GM12873 (cell line): ENCODE measurements around the gene CNIH2.

Source experiments
- TF ChIP-seq, protein P1 (sequence below): IDR thresholded peaks from 2 replicates; pipeline ENCODE4 v1.5.1; 2012; ENCODE audit warnings: low read depth, mild to moderate bottlenecking, moderate library complexity, low read length, control low read depth; ENCODE audit not compliant: insufficient read depth; ENCODE audit errors: missing control alignments

CNIH2 gene

DNA sequence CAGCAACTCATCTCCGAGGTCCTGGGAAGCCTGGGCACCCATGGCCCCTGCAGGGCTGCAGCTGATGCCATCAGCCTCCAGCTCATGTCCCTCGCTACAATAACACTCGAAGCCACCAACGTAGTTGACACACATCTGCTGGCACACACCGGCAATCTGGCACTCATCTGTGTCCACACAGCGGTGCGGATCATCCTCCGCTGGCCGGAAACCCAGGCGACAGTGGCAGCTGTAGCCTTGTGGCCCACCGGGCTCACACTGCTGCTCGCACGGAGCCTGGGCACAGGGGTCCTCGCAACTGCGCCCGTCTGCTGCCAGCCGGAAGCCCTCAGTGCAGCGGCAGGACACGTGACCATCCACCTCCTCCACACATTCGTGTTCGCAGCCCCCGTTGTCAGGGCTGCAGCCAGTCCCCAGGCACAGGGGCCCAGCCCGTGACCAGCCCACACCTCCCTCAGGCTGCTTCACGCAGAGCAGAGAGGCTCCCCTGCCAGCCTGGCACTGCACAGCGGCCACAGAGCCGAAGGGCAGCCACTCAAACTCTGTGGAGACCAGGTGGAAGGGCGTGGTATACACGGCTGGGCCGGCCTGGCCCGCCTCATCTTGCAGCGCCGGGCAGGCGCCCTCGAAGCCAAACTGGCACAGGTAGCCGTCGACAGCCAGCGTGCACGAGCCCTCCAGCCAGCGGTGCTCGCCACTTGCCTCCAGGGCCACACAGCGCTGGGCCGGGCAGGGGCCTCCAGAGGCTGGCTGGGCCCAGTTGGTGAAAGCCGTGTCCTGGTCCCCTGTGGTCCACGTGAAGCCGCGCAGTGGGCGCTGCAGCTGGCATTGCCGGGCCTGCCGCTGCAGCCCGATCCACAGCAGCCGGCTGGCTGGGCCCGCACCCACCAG, 38.2 kb downstream of the CNIH2 start:
- TF ChIP-seq, protein P1, sequence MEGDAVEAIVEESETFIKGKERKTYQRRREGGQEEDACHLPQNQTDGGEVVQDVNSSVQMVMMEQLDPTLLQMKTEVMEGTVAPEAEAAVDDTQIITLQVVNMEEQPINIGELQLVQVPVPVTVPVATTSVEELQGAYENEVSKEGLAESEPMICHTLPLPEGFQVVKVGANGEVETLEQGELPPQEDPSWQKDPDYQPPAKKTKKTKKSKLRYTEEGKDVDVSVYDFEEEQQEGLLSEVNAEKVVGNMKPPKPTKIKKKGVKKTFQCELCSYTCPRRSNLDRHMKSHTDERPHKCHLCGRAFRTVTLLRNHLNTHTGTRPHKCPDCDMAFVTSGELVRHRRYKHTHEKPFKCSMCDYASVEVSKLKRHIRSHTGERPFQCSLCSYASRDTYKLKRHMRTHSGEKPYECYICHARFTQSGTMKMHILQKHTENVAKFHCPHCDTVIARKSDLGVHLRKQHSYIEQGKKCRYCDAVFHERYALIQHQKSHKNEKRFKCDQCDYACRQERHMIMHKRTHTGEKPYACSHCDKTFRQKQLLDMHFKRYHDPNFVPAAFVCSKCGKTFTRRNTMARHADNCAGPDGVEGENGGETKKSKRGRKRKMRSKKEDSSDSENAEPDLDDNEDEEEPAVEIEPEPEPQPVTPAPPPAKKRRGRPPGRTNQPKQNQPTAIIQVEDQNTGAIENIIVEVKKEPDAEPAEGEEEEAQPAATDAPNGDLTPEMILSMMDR, result no peak

DNA sequence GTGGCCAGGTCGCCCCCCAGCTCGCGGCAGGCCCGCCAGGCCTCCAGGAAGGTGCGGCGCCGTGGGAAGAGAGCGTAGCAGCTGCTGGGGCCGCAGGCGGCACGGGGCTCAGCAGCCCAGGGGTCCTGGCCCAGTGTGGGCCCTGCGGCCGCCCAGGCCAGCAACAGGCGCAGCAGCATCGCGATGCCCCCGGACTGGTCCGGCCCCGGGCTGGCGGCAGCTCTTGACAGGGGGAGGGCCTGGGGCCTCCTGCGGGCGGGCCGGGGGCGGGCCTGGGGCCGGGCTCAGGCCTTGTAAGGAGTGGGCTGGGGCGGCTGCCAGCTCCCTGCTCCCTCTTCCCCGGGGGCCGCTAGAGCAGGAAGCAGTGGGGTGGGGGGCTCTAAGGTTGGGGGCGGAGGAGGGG, 38.9 kb downstream of the CNIH2 start, which contains the start of gene CD248:
CD248 (minus strand) TSS at position 196 of the 403 bp plus-strand sequence; CDS start at position 179, 17 bp downstream.
- TF ChIP-seq, protein P1, result no peak

DNA sequence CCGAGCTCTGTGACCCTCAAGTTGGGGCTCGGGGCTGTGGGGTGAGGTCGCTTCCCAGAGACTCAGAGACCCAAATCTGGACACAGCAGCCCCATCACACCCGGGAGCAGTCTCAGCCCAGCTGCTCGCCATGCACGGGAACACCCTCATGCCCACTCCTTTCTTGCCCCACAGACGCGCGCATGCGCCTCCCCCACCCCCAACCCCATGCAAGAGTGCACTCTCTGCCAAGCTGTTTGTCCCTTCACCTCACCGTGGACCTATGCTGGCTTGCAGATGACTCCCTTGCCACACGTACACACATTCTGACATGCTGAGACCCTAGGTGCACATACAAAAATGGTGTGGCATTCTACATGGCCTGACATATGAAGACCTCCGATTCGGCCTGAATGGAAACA, 39.3 kb downstream of the CNIH2 start:
- TF ChIP-seq, protein P1, result no peak

DNA sequence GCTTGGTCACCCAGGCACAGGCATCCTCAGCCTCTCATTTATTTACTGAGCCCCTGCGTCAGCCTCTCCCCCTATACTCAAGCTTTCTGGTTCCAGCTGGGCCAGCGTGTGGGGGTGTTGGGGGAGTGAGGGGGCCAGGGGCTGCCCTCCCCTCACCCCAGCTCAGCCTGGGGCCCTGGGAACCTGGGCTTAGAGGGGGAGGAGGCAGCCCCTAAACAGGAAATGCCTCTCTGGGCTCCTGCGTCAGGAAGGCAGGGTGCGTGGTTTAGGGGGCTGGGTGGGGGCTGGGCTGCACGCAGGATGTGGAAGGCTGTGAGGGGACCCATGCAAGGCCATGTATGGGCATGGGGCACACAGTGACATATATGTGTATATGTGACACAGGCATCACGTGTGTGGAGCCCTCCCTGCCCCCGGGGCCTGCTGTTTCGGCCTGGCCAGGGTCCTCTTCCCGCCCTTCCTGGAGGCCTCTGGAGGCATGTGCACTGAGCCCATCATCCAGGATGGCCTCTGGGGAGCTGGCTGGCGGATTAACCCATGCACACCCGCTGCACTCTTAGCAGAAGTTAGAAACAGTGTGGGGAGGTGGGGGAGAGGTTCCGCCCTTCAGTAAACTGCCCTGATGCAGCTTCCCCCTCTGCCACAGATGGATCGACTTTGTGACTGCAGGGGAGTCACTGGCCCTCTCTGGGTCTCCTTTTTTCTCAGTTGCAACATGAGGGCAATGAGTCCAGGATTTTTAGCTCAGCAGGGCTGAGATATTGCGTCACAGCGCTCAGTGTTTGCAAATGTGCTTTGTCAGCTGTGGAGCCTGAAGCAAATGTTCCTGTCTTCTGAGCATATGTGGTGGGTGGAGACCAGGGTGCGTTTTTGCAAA, 40.0 kb downstream of the CNIH2 start:
- TF ChIP-seq, protein P1, result no peak

DNA sequence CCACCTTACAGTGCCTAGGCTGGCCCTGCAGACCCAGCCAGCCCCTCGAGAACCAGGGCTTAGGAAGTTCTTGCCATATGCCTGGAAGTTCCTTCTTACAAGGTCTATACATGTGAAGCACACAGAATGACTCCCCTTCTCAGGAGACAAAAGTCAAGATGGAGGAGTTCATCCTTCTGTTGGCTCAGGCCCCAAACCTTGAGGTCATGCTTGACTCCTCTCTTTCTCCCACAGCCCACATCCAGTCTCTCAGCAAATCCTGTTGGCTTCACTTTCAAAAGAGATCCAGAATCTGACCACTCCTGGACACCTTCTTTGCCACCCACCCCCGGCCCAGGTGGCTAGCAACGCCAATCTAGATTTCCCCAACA, 40.6 kb downstream of the CNIH2 start:
- TF ChIP-seq, protein P1, result no peak

DNA sequence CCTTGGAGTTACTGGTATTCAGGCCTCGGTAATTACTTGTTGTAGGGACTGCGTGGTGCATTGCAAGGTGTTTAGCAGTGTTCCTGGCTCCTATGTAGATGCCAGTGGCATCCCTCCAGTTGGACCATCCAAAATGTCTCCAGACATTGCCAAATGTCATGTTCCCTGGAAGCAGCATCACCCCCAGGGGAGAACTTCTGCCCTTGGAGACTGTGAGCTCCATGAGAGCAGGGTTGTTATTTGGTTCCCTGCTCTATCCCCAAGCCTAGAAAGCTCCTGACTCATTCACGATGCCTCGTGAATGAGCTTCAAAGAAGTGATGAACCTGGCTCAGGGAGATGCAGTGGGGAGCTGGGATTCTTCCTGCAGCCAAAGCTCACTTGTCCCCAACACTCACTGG, 43.6 kb downstream of the CNIH2 start:
- TF ChIP-seq, protein P1, result no peak
